Kidney (tissue), 14 donors: ENCODE measurements around the gene UBE2S. TPM values are rescaled to one million over a fixed set of nuclear protein-coding genes. Genes with fewer than 3 reads are reported as not detected.

Experiments used
- DNase-seq, 5 donors: peaks; one replicate each; pipeline ENCODE4 v3.0.0-alpha.2; 2013 to 2020
- FAIRE-seq: peaks from 2 replicates; lab custom pipeline; 2012; peaks lifted over from hg19 to GRCh38; lab: Jason Lieb, UNC
- H3K27ac ChIP-seq, 2 donors: one replicate each; pipeline ENCODE4 v1.7.0; 2013; ENCODE audit warnings: low read depth in 2 of 2, low read length in 2 of 2, inconsistent platforms in 1 of 2
- H3K27me3 ChIP-seq: one replicate; pipeline ENCODE4 v1.7.1; 2013; ENCODE audit warnings: low read length, inconsistent platforms; ENCODE audit not compliant: control insufficient read depth, insufficient read depth
- H3K36me3 ChIP-seq, 3 donors: one replicate each; pipeline versions ENCODE4 v1.7.0 to v1.7.1; 2013; ENCODE audit warnings: low read length in 3 of 3, control low read depth in 1 of 3, inconsistent platforms in 1 of 3; ENCODE audit not compliant: insufficient read depth in 3 of 3, control insufficient read depth in 2 of 3
- H3K4me1 ChIP-seq, 3 donors: one replicate each; pipeline versions ENCODE4 v1.7.0 to v1.7.1; 2013; ENCODE audit warnings: low read length in 3 of 3, inconsistent platforms in 1 of 3, low read depth in 1 of 3; ENCODE audit not compliant: control insufficient read depth in 2 of 3, insufficient read depth in 2 of 3
- H3K4me3 ChIP-seq, 3 donors: one replicate each; pipeline versions ENCODE4 v1.7.0 to v1.8.1; 2013; ENCODE audit warnings: low read length in 3 of 3, control low read depth in 1 of 3, inconsistent platforms in 1 of 3
- H3K9ac ChIP-seq, 3 donors: one replicate each; pipeline versions ENCODE4 v1.7.0 to v1.7.1; 2013; ENCODE audit warnings: low read length in 3 of 3, control low read depth in 1 of 3, inconsistent platforms in 1 of 3
- H3K9me3 ChIP-seq, 3 donors: one replicate each; pipeline versions ENCODE4 v1.7.0 to v1.7.1; 2013; ENCODE audit warnings: low read length in 3 of 3, control low read depth in 1 of 3, inconsistent platforms in 1 of 3; ENCODE audit not compliant: control insufficient read depth in 2 of 3, insufficient read depth in 1 of 3
- intact Hi-C: fragments of 100-400 bp; cut with DNase I; formaldehyde crosslinking; loops from one replicate; pipeline ENCODE4 v1.11.1; 2022
- polyA plus RNA-seq: library from polyadenylated mRNA; stranded (reverse); fragments of 350-450 nt; fragmentation: Illumina TruSeq; extraction: RNeasy Lipid Tissue Mini Kit (QIAGEN cat#74804); gene quantifications from one replicate; pipeline ENCODE4 v1.2.3, GENCODE V29; 2014; ENCODE audit warnings: low read depth, low replicate concordance; ENCODE audit not compliant: insufficient read depth
- total RNA-seq: library from RNA; stranded (reverse); fragmentation: NEBNext Ultra II Directional; extraction: Animal tissue kit (Norgen Biotek cat#: 25700); gene quantifications from one replicate; pipeline ENCODE4 v1.2.1, GENCODE V29; 2021
- TF ChIP-seq, protein P1 (sequence below): IDR thresholded peaks from 3 replicates; pipeline ENCODE4 v1.5.1; 2012; ENCODE audit warnings: mild to moderate bottlenecking, moderate library complexity, borderline replicate concordance; ENCODE audit not compliant: insufficient read depth; ENCODE audit errors: extremely low read depth
- donor health status: control.
- donor health status: control.
- donor health status: control.
- donor health status: control.
- donor health status: control.
- donor health status: DM: yes; HTN: yes; CAD: no.
- donor health status: Normal renal cell carcinoma (clear cell type).

The UBE2S gene
- total and polyA plus RNA-seq, 2 donors from 2014 or later = 16.8 to 20.8 TPM

DNA sequence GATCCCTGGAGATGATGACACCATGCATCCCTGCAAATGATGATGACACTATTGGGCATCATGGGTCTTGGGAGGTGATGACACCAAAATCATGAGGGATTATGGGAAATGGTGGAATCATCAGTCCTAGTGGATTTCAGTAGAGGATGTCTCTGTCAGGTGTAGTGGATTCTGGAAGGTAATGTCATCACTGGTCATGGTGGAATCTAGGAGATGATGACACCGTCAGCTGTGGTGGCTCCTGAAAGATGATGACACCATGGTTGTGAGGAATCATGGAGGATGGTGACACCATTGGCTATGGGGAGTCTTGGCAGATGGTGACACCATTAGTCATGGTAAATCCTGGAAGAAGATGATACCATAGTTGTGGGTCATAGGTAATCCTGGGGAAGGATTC is 23.6 kb upstream of the UBE2S start:
- TF ChIP-seq, protein P1, sequence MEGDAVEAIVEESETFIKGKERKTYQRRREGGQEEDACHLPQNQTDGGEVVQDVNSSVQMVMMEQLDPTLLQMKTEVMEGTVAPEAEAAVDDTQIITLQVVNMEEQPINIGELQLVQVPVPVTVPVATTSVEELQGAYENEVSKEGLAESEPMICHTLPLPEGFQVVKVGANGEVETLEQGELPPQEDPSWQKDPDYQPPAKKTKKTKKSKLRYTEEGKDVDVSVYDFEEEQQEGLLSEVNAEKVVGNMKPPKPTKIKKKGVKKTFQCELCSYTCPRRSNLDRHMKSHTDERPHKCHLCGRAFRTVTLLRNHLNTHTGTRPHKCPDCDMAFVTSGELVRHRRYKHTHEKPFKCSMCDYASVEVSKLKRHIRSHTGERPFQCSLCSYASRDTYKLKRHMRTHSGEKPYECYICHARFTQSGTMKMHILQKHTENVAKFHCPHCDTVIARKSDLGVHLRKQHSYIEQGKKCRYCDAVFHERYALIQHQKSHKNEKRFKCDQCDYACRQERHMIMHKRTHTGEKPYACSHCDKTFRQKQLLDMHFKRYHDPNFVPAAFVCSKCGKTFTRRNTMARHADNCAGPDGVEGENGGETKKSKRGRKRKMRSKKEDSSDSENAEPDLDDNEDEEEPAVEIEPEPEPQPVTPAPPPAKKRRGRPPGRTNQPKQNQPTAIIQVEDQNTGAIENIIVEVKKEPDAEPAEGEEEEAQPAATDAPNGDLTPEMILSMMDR = no peak
- H3K4me3 ChIP-seq = no peak overlapping the region
- no peak for FAIRE-seq
- H3K9ac ChIP-seq = no peak overlapping the region
- H3K27ac ChIP-seq = no peak overlapping the region
- no peaks in the 10 kb centered on the region for H3K9me3 ChIP-seq
- H3K36me3 ChIP-seq = no peaks in the 10 kb centered on the region
- H3K4me1 ChIP-seq = no peaks in the 10 kb centered on the region
- no peak for DNase-seq
- H3K27me3 ChIP-seq = peaks cover 12% of the 10 kb centered on the region
- intact Hi-C loops = no loop called here

- no peak for FAIRE-seq
Measured at GRCh38 chr19:55426042-55426441, 18.5 kb upstream of the UBE2S start.

DNA sequence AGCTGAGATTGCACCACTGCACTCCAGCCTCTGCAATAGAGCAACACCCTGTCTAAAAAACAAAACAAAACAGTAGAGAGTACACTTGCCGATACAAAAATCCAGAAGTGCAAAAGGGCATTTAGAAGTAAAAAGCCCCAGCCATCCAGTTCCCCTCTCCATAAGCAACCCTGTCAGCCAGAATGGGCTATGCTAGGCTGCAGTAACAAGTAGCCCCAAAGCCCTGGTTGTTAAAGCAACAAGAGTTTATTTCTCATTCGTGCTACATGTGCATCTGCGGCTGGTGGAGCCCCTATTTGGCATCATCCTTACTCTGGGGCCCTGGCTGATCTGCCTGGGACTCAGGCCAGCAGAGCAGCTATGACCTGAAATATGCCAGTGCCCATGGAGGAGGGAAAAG is 16.9 kb upstream of the UBE2S start:
- intact Hi-C loops = loop anchor here (10.0 kb wide), 1 partner anchor 270 kb away; the partner anchor contains the start of gene TNNI3
- H3K27me3 ChIP-seq = no peaks in the 10 kb centered on the region
- H3K4me1 ChIP-seq = no peaks in the 10 kb centered on the region
- H3K9ac ChIP-seq = no peak overlapping the region
- TF ChIP-seq, protein P1 = no peak
- FAIRE-seq (no peak), DNase-seq (no peak)
- H3K4me3 ChIP-seq = no peak overlapping the region
- no peak overlapping the region for H3K27ac ChIP-seq
- H3K9me3 ChIP-seq = no peaks in the 10 kb centered on the region
- H3K36me3 ChIP-seq = no peaks in the 10 kb centered on the region

More at GRCh38 chr19:55426042-55426441, 18.5 kb upstream of the UBE2S start:
- Histone ChIP-seq H3K27ac (no peak overlapping the region), H3K9ac (no peak overlapping the region), H3K4me3 (no peak overlapping the region), H3K4me1 (no peaks in the 10 kb centered on the region), H3K9me3 (no peaks in the 10 kb centered on the region), H3K36me3 (no peaks in the 10 kb centered on the region), H3K27me3 (no peaks in the 10 kb centered on the region)
- intact Hi-C loops = loop anchor here (10.0 kb wide), 1 partner anchor 271 kb away; the partner anchor contains the start of gene TNNI3
- DNase-seq = no peak
- TF ChIP-seq, protein P1 = no peak
